Liver (tissue), 9 donors: ENCODE results near the gene NAV2. TPM values are rescaled to one million over a fixed set of nuclear protein-coding genes. Genes with fewer than 3 reads are reported as not detected.

Experiments
- DNase-seq: peaks from one replicate; pipeline ENCODE4 v3.0.0-alpha.2; 2017; ENCODE audit warnings: low spot score
- H3K27ac ChIP-seq, 2 donors: one replicate each; pipeline ENCODE4 v1.7.0; 2013; ENCODE audit warnings: inconsistent platforms in 2 of 2, low read length in 2 of 2, control low read depth in 1 of 2, low read depth in 1 of 2, mild to moderate bottlenecking in 1 of 2
- H3K27me3 ChIP-seq, 4 donors: one replicate each; pipeline versions ENCODE4 v1.6.1 to v1.7.0; 2013; ENCODE audit warnings: low read length in 3 of 4, inconsistent platforms in 1 of 4, mild to moderate bottlenecking in 1 of 4, moderate library complexity in 1 of 4; ENCODE audit not compliant: control insufficient read depth in 4 of 4, insufficient read depth in 4 of 4
- H3K36me3 ChIP-seq, 4 donors: one replicate each; pipeline versions ENCODE4 v1.6.1 to v1.7.0; 2013; ENCODE audit warnings: low read length in 3 of 4, mild to moderate bottlenecking in 3 of 4, low read depth in 1 of 4, moderate library complexity in 1 of 4; ENCODE audit not compliant: control insufficient read depth in 4 of 4, insufficient read depth in 3 of 4
- H3K4me1 ChIP-seq, 4 donors: one replicate each; pipeline versions ENCODE4 v1.6.1 to v1.7.0; 2013; ENCODE audit warnings: low read length in 3 of 4, mild to moderate bottlenecking in 3 of 4, moderate library complexity in 1 of 4; ENCODE audit not compliant: control insufficient read depth in 4 of 4, insufficient read depth in 4 of 4
- H3K4me3 ChIP-seq, 3 donors: one replicate each; pipeline versions ENCODE4 v1.6.1 to v1.7.0; 2013; ENCODE audit warnings: low read length in 3 of 3, control low read depth in 1 of 3, low read depth in 1 of 3, mild to moderate bottlenecking in 1 of 3
- H3K9ac ChIP-seq, 2 donors: one replicate each; pipeline ENCODE4 v1.7.0; 2013; ENCODE audit warnings: low read length in 2 of 2, mild to moderate bottlenecking in 2 of 2, moderate library complexity in 2 of 2, control low read depth in 1 of 2, low read depth in 1 of 2
- H3K9me3 ChIP-seq, 4 donors: one replicate each; pipeline versions ENCODE4 v1.6.1 to v1.7.0; 2013; ENCODE audit warnings: low read length in 3 of 4; ENCODE audit not compliant: control insufficient read depth in 4 of 4
- EGR1 ChIP-seq, 2 donors: IDR thresholded peaks; 2 replicates each; pipeline ENCODE4 v1.6.1; 2016 to 2018; ENCODE audit warnings: antibody characterized with exemption in 2 of 2, low read depth in 2 of 2
- FOXA1 ChIP-seq: IDR thresholded peaks from 2 replicates; pipeline ENCODE4 v1.6.1; 2016; ENCODE audit warnings: antibody characterized with exemption
- FOXA2 ChIP-seq: IDR thresholded peaks from 2 replicates; pipeline ENCODE4 v1.6.1; 2016; ENCODE audit warnings: antibody characterized with exemption
- GABPA ChIP-seq, 2 donors: IDR thresholded peaks in 1 of 2; conservative IDR thresholded peaks in 1 of 2; 2 replicates each; pipeline ENCODE4 v1.6.1; 2016; ENCODE audit warnings: antibody characterized with exemption in 2 of 2, mild to moderate bottlenecking in 1 of 2, moderate library complexity in 1 of 2
- HNF4A ChIP-seq, 2 donors: conservative IDR thresholded peaks; 2 replicates each; pipeline ENCODE4 v1.6.1; 2016; ENCODE audit warnings: antibody characterized with exemption in 2 of 2, mild to moderate bottlenecking in 2 of 2
- HNF4G ChIP-seq: IDR thresholded peaks from 2 replicates; pipeline ENCODE4 v1.6.1; 2016; ENCODE audit warnings: antibody characterized with exemption
- JUND ChIP-seq, 2 donors: IDR thresholded peaks; 2 replicates each; pipeline ENCODE4 v1.6.1; 2016; ENCODE audit warnings: antibody characterized with exemption in 2 of 2
- MAX ChIP-seq: IDR thresholded peaks from 2 replicates; pipeline ENCODE4 v1.6.1; 2016; ENCODE audit warnings: antibody characterized with exemption
- NR2F2 ChIP-seq: IDR thresholded peaks from 2 replicates; pipeline ENCODE4 v1.6.1; 2016; ENCODE audit warnings: antibody characterized with exemption
- RAD21 ChIP-seq, 2 donors: IDR thresholded peaks; 2 replicates each; pipeline ENCODE4 v1.6.1; 2016; ENCODE audit warnings: antibody characterized with exemption in 2 of 2, mild to moderate bottlenecking in 2 of 2
- RXRA ChIP-seq, 2 donors: IDR thresholded peaks; 2 replicates each; pipeline ENCODE4 v1.6.1; 2017 to 2018; ENCODE audit warnings: antibody characterized with exemption in 2 of 2, mild to moderate bottlenecking in 1 of 2
- SP1 ChIP-seq: IDR thresholded peaks from 2 replicates; pipeline ENCODE4 v1.6.1; 2018; ENCODE audit warnings: antibody characterized with exemption, mild to moderate bottlenecking
- TAF1 ChIP-seq: conservative IDR thresholded peaks from 2 replicates; pipeline ENCODE4 v1.6.1; 2016; ENCODE audit warnings: antibody characterized with exemption, mild to moderate bottlenecking
- YY1 ChIP-seq: IDR thresholded peaks from 2 replicates; pipeline ENCODE4 v1.6.1; 2016; ENCODE audit warnings: antibody characterized with exemption, mild to moderate bottlenecking
- WGBS: extraction: QIAGEN DNeasy Blood & Tissue Kit; methylation state at CpG from one replicate; pipeline ENCODE4 v1.1.7; 2013; 5-methylcytosine and 5-hydroxymethylcytosine counted together
- polyA plus RNA-seq, 2 donors: library from polyadenylated mRNA; stranded (reverse) in 1 of 2; unstranded in 1 of 2; fragments of 200-250 nt in 1 of 2; fragments of >200 nt in 1 of 2; fragmentation: Nextera tagmentation in 1 of 2; extraction: Ambion mirVana in 1 of 2; gene quantifications; one replicate each; pipeline versions ENCODE4 v1.2.1 to v1.2.3, GENCODE V29; 2013 to 2015
- total RNA-seq, 2 donors: library from RNA; depleted of rRNA; stranded (reverse); fragments of >200 nt; gene quantifications; one replicate each; pipeline ENCODE4 v1.2.3, GENCODE V29; 2014
- TF ChIP-seq, protein P1 (sequence below): IDR thresholded peaks from 2 replicates; pipeline ENCODE4 v1.6.1; 2016; ENCODE audit warnings: antibody characterized with exemption
- TF ChIP-seq, protein P2 (sequence below): fragments of 150-350 bp; IDR thresholded peaks from 2 replicates; pipeline ENCODE4 v1.5.1; 2017; ENCODE audit warnings: improper control_type of control experiment, low read depth, low read length; ENCODE audit not compliant: missing input control
- TF ChIP-seq, protein P3 (sequence below): IDR thresholded peaks from 2 replicates; pipeline ENCODE4 v1.6.1; 2016; ENCODE audit warnings: antibody characterized with exemption
- TF ChIP-seq, protein P4 (sequence below): IDR thresholded peaks from 2 replicates; pipeline ENCODE4 v1.6.1; 2016; ENCODE audit warnings: antibody characterized with exemption, mild to moderate bottlenecking
- donor health status: healthy.
- donor health status: healthy.
- donor health status: healthy.
- donor health status: healthy.
- donor health status: healthy.

The NAV2 gene
- total and polyA plus RNA-seq, 4 donors = 6.3 to 20.5 (median 11.6) TPM

DNA sequence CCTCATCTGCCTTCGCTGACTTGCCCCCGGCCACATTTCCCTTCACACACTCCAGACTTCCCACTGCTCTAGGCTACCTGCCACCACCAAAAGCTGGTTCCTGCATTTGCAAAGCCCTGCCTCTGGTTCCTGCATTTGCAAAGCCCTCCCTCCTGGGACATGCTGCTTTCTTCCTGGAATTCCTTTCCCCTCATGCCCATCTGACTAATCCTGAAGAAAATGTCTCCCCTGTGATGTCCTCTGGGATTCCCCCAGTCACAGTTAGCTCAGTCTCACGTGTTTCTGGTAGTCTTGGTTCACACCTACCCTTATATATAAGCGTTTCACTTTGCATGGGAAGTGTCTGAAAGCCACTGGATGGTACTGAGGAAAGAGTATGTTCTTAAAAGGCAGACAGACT lies 240.7 kb downstream of the NAV2 start (continued):
- no peak for TF ChIP-seq HNF4A (conservative IDR thresholded peaks at IDR 0.05)
- TF ChIP-seq, protein P1, sequence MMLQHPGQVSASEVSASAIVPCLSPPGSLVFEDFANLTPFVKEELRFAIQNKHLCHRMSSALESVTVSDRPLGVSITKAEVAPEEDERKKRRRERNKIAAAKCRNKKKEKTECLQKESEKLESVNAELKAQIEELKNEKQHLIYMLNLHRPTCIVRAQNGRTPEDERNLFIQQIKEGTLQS = no peak

- Histone ChIP-seq H3K4me1 (peaks cover 5 to 33% (median 24%) of the 10 kb centered on the region in 4 donors), H3K9me3 (no peaks in the 10 kb centered on the region), H3K4me3 (no peak overlapping the region), H3K9ac (no peak overlapping the region), H3K27ac (peak overlapping the region; percentile 74 to 77), H3K27me3 (no peaks in the 10 kb centered on the region), H3K36me3 (peaks cover 0 to 13% (median 6%) of the 10 kb centered on the region in 4 donors)
- DNase-seq = no peak
- TF ChIP-seq TAF1 (no peak), HNF4G (no peak), FOXA2 (peak; percentile 72), SP1 (peak; percentile 36), RAD21 (IDR thresholded peaks at IDR 0.05) (peak; percentile 73 to 87), EGR1 (IDR thresholded peaks at IDR 0.05; ENCODE audit: low read depth in 2 of 2) (no peak), GABPA (IDR thresholded peaks at IDR 0.05 in 1 of 2, conservative IDR thresholded peaks at IDR 0.05 in 1 of 2) (no peak), NR2F2 (no peak), HNF4A (conservative IDR thresholded peaks at IDR 0.05) (peak; percentile 34 to 48), YY1 (peak; percentile 21), MAX (no peak), FOXA1 (no peak), RXRA (IDR thresholded peaks at IDR 0.05) (no peak), JUND (IDR thresholded peaks at IDR 0.05) (peak; percentile 41 to 80)
- TF ChIP-seq, protein P2, sequence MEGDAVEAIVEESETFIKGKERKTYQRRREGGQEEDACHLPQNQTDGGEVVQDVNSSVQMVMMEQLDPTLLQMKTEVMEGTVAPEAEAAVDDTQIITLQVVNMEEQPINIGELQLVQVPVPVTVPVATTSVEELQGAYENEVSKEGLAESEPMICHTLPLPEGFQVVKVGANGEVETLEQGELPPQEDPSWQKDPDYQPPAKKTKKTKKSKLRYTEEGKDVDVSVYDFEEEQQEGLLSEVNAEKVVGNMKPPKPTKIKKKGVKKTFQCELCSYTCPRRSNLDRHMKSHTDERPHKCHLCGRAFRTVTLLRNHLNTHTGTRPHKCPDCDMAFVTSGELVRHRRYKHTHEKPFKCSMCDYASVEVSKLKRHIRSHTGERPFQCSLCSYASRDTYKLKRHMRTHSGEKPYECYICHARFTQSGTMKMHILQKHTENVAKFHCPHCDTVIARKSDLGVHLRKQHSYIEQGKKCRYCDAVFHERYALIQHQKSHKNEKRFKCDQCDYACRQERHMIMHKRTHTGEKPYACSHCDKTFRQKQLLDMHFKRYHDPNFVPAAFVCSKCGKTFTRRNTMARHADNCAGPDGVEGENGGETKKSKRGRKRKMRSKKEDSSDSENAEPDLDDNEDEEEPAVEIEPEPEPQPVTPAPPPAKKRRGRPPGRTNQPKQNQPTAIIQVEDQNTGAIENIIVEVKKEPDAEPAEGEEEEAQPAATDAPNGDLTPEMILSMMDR = peak; percentile 60
- TF ChIP-seq, protein P1 = peak; percentile 22
- TF ChIP-seq, protein P3, sequence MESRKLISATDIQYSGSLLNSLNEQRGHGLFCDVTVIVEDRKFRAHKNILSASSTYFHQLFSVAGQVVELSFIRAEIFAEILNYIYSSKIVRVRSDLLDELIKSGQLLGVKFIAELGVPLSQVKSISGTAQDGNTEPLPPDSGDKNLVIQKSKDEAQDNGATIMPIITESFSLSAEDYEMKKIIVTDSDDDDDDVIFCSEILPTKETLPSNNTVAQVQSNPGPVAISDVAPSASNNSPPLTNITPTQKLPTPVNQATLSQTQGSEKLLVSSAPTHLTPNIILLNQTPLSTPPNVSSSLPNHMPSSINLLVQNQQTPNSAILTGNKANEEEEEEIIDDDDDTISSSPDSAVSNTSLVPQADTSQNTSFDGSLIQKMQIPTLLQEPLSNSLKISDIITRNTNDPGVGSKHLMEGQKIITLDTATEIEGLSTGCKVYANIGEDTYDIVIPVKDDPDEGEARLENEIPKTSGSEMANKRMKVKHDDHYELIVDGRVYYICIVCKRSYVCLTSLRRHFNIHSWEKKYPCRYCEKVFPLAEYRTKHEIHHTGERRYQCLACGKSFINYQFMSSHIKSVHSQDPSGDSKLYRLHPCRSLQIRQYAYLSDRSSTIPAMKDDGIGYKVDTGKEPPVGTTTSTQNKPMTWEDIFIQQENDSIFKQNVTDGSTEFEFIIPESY = no peak
- TF ChIP-seq, protein P4, sequence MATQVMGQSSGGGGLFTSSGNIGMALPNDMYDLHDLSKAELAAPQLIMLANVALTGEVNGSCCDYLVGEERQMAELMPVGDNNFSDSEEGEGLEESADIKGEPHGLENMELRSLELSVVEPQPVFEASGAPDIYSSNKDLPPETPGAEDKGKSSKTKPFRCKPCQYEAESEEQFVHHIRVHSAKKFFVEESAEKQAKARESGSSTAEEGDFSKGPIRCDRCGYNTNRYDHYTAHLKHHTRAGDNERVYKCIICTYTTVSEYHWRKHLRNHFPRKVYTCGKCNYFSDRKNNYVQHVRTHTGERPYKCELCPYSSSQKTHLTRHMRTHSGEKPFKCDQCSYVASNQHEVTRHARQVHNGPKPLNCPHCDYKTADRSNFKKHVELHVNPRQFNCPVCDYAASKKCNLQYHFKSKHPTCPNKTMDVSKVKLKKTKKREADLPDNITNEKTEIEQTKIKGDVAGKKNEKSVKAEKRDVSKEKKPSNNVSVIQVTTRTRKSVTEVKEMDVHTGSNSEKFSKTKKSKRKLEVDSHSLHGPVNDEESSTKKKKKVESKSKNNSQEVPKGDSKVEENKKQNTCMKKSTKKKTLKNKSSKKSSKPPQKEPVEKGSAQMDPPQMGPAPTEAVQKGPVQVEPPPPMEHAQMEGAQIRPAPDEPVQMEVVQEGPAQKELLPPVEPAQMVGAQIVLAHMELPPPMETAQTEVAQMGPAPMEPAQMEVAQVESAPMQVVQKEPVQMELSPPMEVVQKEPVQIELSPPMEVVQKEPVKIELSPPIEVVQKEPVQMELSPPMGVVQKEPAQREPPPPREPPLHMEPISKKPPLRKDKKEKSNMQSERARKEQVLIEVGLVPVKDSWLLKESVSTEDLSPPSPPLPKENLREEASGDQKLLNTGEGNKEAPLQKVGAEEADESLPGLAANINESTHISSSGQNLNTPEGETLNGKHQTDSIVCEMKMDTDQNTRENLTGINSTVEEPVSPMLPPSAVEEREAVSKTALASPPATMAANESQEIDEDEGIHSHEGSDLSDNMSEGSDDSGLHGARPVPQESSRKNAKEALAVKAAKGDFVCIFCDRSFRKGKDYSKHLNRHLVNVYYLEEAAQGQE = no peak
- WGBS = 31% methylated on average over 2 of the region's 2 CpGs
Measured at GRCh38 chr11:19953909-19954308, 241.3 kb downstream of the NAV2 start.
